Naive thymus-derived CD8-positive, alpha-beta T cell (primary cell): ENCODE results near the gene ZNF423. TPM values are rescaled to one million over a fixed set of nuclear protein-coding genes. Genes with fewer than 3 reads are reported as not detected.

Experiments
- ATAC-seq, 2 donors: fragments of 150-1000 bp; cut with Tn5 transposase in 1 of 2; sonication (Bioruptor Pico), chemical (Tn5 transposase) in 1 of 2; 1 replicate in 1 of 2; 2 replicates in 1 of 2; pipeline ENCODE4 v1.10.0; 2021; ENCODE audit warnings: mild to moderate bottlenecking in 2 of 2, moderate library complexity in 2 of 2
- POLR2A ChIA-PET: fragments of 350-600 bp; sonication (Branson Sonifier 250); formaldehyde crosslinking; loops from one replicate; lab custom pipeline; 2021; ENCODE audit warnings: antibody characterized with exemption; lab: Charles Lee
- DNase-seq, 10 donors: peaks; one replicate each; pipeline versions ENCODE4 v3.0.0 to v3.0.0-alpha.2; 2020 to 2022
- H3K27ac Mint-ChIP-seq, 10 donors: one replicate each; pipeline ENCODE4 v1.8.0; 2020 to 2022; ENCODE audit warnings: mild to moderate bottlenecking in 10 of 10, mixed read lengths in 10 of 10, moderate library complexity in 4 of 10, inconsistent platforms in 1 of 10
- H3K27me3 Mint-ChIP-seq, 5 donors: one replicate each; pipeline ENCODE4 v1.8.0; 2021 to 2022; ENCODE audit warnings: mixed read lengths in 5 of 5
- H3K36me3 Mint-ChIP-seq, 3 donors: one replicate each; pipeline ENCODE4 v1.8.0; 2020 to 2022; ENCODE audit warnings: mixed read lengths in 3 of 3, mild to moderate bottlenecking in 2 of 3, inconsistent platforms in 1 of 3
- H3K4me1 Mint-ChIP-seq, 4 donors: one replicate each; pipeline ENCODE4 v1.8.0; 2021 to 2022; ENCODE audit warnings: mixed read lengths in 4 of 4
- H3K4me3 Mint-ChIP-seq, 10 donors: one replicate each; pipeline ENCODE4 v1.8.0; 2020 to 2022; ENCODE audit warnings: mild to moderate bottlenecking in 10 of 10, mixed read lengths in 10 of 10, moderate library complexity in 6 of 10, inconsistent platforms in 1 of 10
- H3K9me3 Mint-ChIP-seq, 9 donors: one replicate each; pipeline ENCODE4 v1.8.0; 2020 to 2022; ENCODE audit warnings: mixed read lengths in 9 of 9, mild to moderate bottlenecking in 3 of 9, inconsistent platforms in 1 of 9, moderate library complexity in 1 of 9
- polyA plus RNA-seq, 3 donors: library from polyadenylated mRNA; unstranded; fragments of 300-500 nt; fragmentation: Illumina TruSeq; gene quantifications; one replicate each; pipeline ENCODE4 v1.2.3, GENCODE V29; 2021
- total RNA-seq, 8 experiments: library from RNA in 2 of 8; stranded (reverse) in 2 of 8; gene quantifications; one replicate each; pipeline ENCODE4 v1.2.3 and lab custom pipeline; 2021 to 2026

ZNF423 gene
- total and polyA plus RNA-seq, 5 experiments from 2014 or later: not detected

- Mint-ChIP-seq H3K4me3 (no peak overlapping the region), H3K4me1 (peaks cover 9 to 17% (median 16%) of the 10 kb centered on the region in 4 donors), H3K27me3 (peaks cover 4 to 14% (median 7%) of the 10 kb centered on the region in 5 donors), H3K36me3 (no peaks in the 10 kb centered on the region), H3K9me3 (no peaks in the 10 kb centered on the region), H3K27ac (peak overlapping the region in 1 of 10 donors; percentile 41)
- DNase-seq (peak in 2 of 10 donors; percentile 10 to 50), ATAC-seq (no peak)
- POLR2A ChIA-PET: no interaction called here
Observed at GRCh38 chr16:49596648-49597291, 259.1 kb downstream of the ZNF423 start.

- no peak for ATAC-seq
- peaks cover 9 to 17% (median 16%) of the 10 kb centered on the region in 4 donors for H3K4me1 Mint-ChIP-seq
- POLR2A ChIA-PET: no interaction called here
- peak overlapping the region in 2 of 10 donors; percentile 27 to 56 for H3K27ac Mint-ChIP-seq
- H3K27me3 Mint-ChIP-seq: peaks cover 4 to 14% (median 7%) of the 10 kb centered on the region in 5 donors
- H3K4me3 Mint-ChIP-seq: peak overlapping the region in 2 of 10 donors; percentile 7 to 9
- no peaks in the 10 kb centered on the region for H3K36me3 Mint-ChIP-seq
- no peaks in the 10 kb centered on the region for H3K9me3 Mint-ChIP-seq
- DNase-seq: peak in 1 of 10 donors; percentile 12
Observed at GRCh38 chr16:49596068-49596467, 259.8 kb downstream of the ZNF423 start.

- no peak for ATAC-seq
- POLR2A ChIA-PET: no interaction called here
- peaks cover 4 to 14% (median 7%) of the 10 kb centered on the region in 5 donors for H3K27me3 Mint-ChIP-seq
- H3K4me3 Mint-ChIP-seq: no peak overlapping the region
- H3K27ac Mint-ChIP-seq: peak overlapping the region in 2 of 10 donors; percentile 8 to 29
- H3K4me1 Mint-ChIP-seq: peaks cover 9 to 17% (median 16%) of the 10 kb centered on the region in 4 donors
- H3K36me3 Mint-ChIP-seq: no peaks in the 10 kb centered on the region
- H3K9me3 Mint-ChIP-seq: no peaks in the 10 kb centered on the region
- peak in 1 of 10 donors; percentile 3 for DNase-seq
Observed at GRCh38 chr16:49594685-49595498, 261.0 kb downstream of the ZNF423 start.

DNA sequence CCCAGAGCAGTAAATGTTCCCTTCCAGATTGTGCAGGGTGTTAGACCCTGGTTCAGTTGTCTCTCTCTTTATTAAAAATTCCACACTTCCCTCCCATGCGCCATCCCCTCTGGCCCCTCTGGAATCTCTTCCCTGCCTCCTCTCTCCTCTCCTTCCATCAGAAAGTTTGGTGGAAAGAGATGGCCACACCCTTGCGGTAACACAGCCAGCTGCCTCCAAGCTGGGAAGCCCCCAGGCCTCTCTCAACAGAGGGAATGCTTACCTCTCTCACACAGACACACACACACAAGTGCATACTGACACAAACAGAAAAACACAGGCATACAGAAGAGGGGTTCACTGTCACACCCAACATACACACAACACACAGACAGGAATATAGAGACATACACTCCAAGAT is 261.8 kb downstream of the ZNF423 start:
- peaks cover 4 to 14% (median 7%) of the 10 kb centered on the region in 5 donors for H3K27me3 Mint-ChIP-seq
- DNase-seq (no peak), ATAC-seq (no peak)
- no peaks in the 10 kb centered on the region for H3K9me3 Mint-ChIP-seq
- POLR2A ChIA-PET: no interaction called here
- no peaks in the 10 kb centered on the region for H3K36me3 Mint-ChIP-seq
- peak overlapping the region in 1 of 10 donors; percentile 8 for H3K27ac Mint-ChIP-seq
- H3K4me1 Mint-ChIP-seq: peaks cover 9 to 17% (median 16%) of the 10 kb centered on the region in 4 donors
- H3K4me3 Mint-ChIP-seq: no peak overlapping the region

DNA sequence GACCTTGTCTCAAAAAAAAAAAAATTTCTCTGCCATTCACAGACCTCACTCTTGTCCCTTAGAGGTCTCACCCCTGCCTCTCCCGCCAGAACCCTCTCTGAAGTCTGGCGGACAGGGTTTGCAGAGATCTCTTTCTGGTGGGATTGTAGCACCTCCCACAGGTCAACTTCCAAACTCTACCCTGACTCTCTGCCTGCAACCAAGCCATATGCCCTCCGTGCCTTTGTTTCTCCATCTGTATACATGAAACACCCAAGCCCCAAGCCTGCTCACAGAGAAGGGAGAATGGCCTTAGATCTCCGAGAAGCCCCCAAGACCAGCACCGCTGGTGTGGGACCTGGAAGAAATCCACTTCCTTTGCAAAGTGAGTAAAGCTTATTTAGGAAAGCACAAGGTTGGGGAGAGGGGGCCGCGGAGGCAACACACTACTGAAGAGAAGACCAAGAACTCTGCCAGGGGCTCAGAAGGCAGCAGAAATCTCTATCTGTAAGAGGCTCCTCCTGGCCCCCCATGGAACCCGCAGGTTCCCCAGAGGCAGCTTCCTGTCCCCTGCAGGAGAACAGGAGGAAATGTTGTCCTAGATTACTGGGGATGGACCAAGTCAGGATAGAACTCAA is 262.4 kb downstream of the ZNF423 start:
- no peak for ATAC-seq
- POLR2A ChIA-PET: no interaction called here
- no peak for DNase-seq

GRCh38 chr16:49592546-49593423 is 263.1 kb downstream of the ZNF423 start:
- DNase-seq (peak; percentile 11 to 65 (median 39)), ATAC-seq (peak; percentile 60 to 76)
- H3K27me3 Mint-ChIP-seq: peaks cover 4 to 14% (median 8%) of the 10 kb centered on the region in 5 donors
- peaks cover 9 to 17% (median 14%) of the 10 kb centered on the region in 4 donors for H3K4me1 Mint-ChIP-seq
- no peaks in the 10 kb centered on the region for H3K36me3 Mint-ChIP-seq
- POLR2A ChIA-PET: no interaction called here
- H3K4me3 Mint-ChIP-seq: no peak overlapping the region
- H3K9me3 Mint-ChIP-seq: no peaks in the 10 kb centered on the region
- peak overlapping the region in 3 of 10 donors; percentile 28 to 61 (median 32) for H3K27ac Mint-ChIP-seq

More for the DNA sequence above, 262.4 kb downstream of the ZNF423 start:
- Mint-ChIP-seq H3K4me1 (peaks cover 9 to 17% (median 16%) of the 10 kb centered on the region in 4 donors), H3K4me3 (no peak overlapping the region), H3K36me3 (no peaks in the 10 kb centered on the region), H3K27ac (no peak overlapping the region), H3K27me3 (peaks cover 4 to 14% (median 7%) of the 10 kb centered on the region in 5 donors), H3K9me3 (no peaks in the 10 kb centered on the region)

DNA sequence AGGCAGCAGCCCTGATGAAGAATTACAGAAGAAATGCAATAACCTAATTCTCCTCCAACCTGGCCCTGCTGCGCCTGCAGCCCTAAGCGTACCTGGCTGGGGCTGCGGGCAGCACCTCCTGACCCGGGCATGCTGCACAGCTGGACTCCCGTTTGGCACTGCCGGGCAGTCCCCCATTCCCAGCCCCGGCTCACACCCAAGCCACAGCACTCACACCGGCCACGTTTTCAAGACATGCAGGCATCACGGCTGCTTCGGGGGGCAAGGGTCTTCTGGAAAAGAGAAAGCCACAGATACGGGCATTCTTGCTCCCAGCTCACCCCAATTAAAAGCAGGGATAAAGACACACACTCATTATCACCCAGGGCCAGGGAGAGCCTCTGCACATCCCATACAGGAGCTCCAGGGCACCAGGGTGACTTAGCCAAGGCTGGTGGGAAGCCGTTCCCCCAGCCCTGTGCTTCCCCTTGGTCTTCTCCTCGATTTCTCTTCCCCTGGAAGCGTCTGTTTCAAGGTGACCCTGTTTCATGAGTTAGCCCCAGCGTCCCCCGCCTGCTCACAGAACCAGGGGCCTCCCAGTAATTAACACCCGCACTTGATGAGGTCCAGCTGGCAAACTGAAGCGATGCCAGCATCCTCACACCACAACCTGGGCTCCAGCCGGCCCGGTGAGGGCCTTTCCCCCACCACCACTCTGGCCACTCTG is 265.6 kb downstream of the ZNF423 start:
- H3K4me3 Mint-ChIP-seq: no peak overlapping the region
- ATAC-seq (no peak), DNase-seq (peak in 1 of 10 donors; percentile 56)
- POLR2A ChIA-PET: no interaction called here
- peaks cover 6 to 13% (median 8%) of the 10 kb centered on the region in 4 donors for H3K4me1 Mint-ChIP-seq
- no peaks in the 10 kb centered on the region for H3K36me3 Mint-ChIP-seq
- no peaks in the 10 kb centered on the region for H3K9me3 Mint-ChIP-seq
- H3K27ac Mint-ChIP-seq: no peak overlapping the region
- peaks cover 4 to 14% (median 8%) of the 10 kb centered on the region in 5 donors for H3K27me3 Mint-ChIP-seq

DNA sequence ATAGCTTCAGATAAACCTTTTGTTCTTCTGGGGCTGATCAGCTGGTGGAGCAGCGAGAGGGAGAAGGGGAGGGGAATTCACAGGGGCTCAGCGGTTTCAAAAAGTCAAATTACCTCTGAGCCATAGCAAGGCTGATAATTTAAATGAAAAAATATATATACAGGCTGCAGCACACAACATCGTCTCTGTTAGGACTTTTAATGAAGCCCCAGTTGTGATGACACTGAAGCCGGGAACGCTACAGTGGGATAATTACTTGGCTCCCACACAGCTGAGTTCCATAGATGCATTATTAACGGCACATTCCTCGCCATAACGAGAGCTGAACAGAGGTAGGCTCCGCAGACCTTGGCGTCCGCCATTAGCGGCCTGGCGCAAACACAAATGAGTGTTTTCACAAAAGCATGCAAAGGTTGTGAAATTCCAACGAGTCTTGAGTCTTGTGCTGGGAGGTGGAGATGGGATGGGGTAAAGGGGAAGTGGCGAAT is 266.3 kb downstream of the ZNF423 start:
- Mint-ChIP-seq H3K36me3 (no peaks in the 10 kb centered on the region), H3K27ac (no peak overlapping the region), H3K27me3 (peaks cover 3 to 9% (median 7%) of the 10 kb centered on the region in 5 donors), H3K4me3 (no peak overlapping the region), H3K9me3 (no peaks in the 10 kb centered on the region), H3K4me1 (peaks cover 6 to 13% (median 8%) of the 10 kb centered on the region in 4 donors)
- ATAC-seq (no peak), DNase-seq (no peak)
- POLR2A ChIA-PET: no interaction called here

DNA sequence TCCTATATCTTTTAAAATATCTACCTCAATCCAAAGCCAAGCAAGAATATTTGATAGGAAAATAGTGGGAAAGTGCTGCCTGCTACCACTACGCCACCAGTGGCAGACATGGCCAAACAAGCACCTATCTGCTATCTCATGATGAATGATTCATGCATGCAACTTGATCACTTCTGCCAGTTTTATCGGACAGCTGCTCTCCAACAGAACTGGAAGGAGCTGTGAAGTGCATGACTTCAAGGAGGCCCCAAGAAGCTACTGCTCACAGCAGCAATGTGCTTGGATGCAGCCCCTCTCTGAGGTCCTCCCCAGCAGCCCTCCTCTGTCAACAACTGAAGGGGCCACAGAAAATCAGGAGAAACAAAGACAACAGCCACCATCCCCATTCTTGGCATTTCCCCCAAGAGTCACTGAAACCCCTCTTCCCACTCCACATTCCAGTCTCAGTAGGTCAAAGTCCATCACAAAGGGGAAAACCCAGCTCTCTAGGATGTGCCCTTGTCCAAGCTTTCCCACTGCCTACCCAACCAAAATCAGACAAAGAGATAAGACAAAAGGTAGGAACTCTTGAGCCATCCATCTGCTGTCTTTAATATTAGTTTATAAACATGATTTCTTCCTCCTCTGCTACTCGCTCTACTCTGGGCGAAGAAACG is 267.1 kb downstream of the ZNF423 start:
- DNase-seq: no peak
- POLR2A ChIA-PET: no interaction called here
- H3K4me1 Mint-ChIP-seq: peaks cover 6 to 12% (median 7%) of the 10 kb centered on the region in 4 donors

DNA sequence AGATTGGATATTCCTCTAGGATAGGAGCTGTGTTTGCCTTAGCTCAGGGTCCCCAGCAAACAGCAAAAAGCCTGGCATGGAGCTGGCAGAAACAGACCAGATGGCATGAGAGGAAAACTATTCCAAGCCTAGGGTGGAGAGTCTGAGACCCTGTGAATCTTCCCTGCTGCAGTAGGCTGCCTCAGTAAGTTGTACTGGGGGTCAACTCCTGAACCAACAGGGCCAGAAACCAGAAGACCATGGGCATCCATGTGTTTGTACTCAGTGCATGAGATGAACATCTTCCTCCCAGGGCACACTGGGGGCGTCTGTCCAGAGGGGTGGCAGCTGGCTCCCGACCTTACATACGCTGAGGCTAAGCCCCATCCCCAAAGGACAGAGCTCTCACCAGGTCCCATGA is 267.9 kb downstream of the ZNF423 start:
- POLR2A ChIA-PET: no interaction called here
- DNase-seq: no peak
- Mint-ChIP-seq H3K36me3 (no peaks in the 10 kb centered on the region), H3K27ac (no peak overlapping the region), H3K27me3 (peaks cover 0 to 4% (median 2%) of the 10 kb centered on the region in 5 donors), H3K9me3 (no peaks in the 10 kb centered on the region), H3K4me3 (no peak overlapping the region), H3K4me1 (peaks cover 5 to 11% (median 7%) of the 10 kb centered on the region in 4 donors)
- no peak for ATAC-seq

More for the DNA sequence above, 267.1 kb downstream of the ZNF423 start:
- H3K36me3 Mint-ChIP-seq: no peaks in the 10 kb centered on the region
- H3K9me3 Mint-ChIP-seq: no peaks in the 10 kb centered on the region
- H3K4me3 Mint-ChIP-seq: no peak overlapping the region
- peaks cover 0 to 4% (median 3%) of the 10 kb centered on the region in 5 donors for H3K27me3 Mint-ChIP-seq
- peak overlapping the region in 1 of 10 donors; percentile 29 for H3K27ac Mint-ChIP-seq
- no peak for ATAC-seq

GRCh38 chr16:49587511-49587910 is 268.4 kb downstream of the ZNF423 start:
- H3K27me3 Mint-ChIP-seq: peaks cover 0 to 3% (median 0%) of the 10 kb centered on the region in 5 donors
- H3K4me1 Mint-ChIP-seq: peaks cover under 1 to 6% (median 2%) of the 10 kb centered on the region in 4 donors
- H3K27ac Mint-ChIP-seq: peak overlapping the region in 1 of 10 donors; percentile 53
- no peaks in the 10 kb centered on the region for H3K36me3 Mint-ChIP-seq
- no peaks in the 10 kb centered on the region for H3K9me3 Mint-ChIP-seq
- no peak for DNase-seq
- H3K4me3 Mint-ChIP-seq: no peak overlapping the region
- POLR2A ChIA-PET: no interaction called here
- ATAC-seq: no peak
